HEK293 (cell line): ENCODE measurements around the gene PBX3.

Source experiments
- CTCF ChIA-PET: fragments of 350-600 bp; formaldehyde crosslinking; extraction: SDS; loops from one replicate; lab custom pipeline; 2021; ENCODE audit warnings: antibody characterized with exemption; lab: Yijun Ruan, JAX
- POLR2A ChIA-PET: fragments of 300-600 bp; formaldehyde crosslinking; extraction: SDS; loops from one replicate; lab custom pipeline; 2020; ENCODE audit warnings: antibody characterized with exemption, inconsistent platforms; lab: Yijun Ruan, JAX
- H3K27ac ChIP-seq: fragments of 200-500 bp; sonication (Bioruptor generic); 2 replicates; pipeline ENCODE4 v1.5.1; 2014; ENCODE audit warnings: low read depth, low read length, control low read depth, inconsistent platforms; ENCODE audit errors: extremely low read depth
- H3K36me3 ChIP-seq, 2 experiments: fragments of 200-500 bp in 1 of 2; sonication (Bioruptor generic) in 1 of 2; 1 replicate in 1 of 2; 2 replicates in 1 of 2; pipeline ENCODE4 v1.5.1; 2014 to 2017; ENCODE audit warnings: inconsistent platforms in 2 of 2, low read length in 2 of 2; ENCODE audit not compliant: control insufficient read depth in 2 of 2, insufficient read depth in 1 of 2
- H3K4me1 ChIP-seq: fragments of 200-500 bp; sonication (Bioruptor generic); 2 replicates; pipeline ENCODE4 v1.5.1; 2014; ENCODE audit warnings: mild to moderate bottlenecking, low read length, inconsistent platforms; ENCODE audit not compliant: control insufficient read depth, insufficient read depth
- H3K4me3 ChIP-seq: 2 replicates; pipeline ENCODE4 v1.5.1; 2011; ENCODE audit warnings: low read depth, mild to moderate bottlenecking, control low read depth, low read length, moderate library complexity
- H3K9me3 ChIP-seq: fragments of 200-500 bp; sonication (Bioruptor generic); 2 replicates; pipeline ENCODE4 v1.5.1; 2014; ENCODE audit warnings: low read depth, low read length, inconsistent platforms; ENCODE audit not compliant: control insufficient read depth, insufficient read depth
- EGR2 ChIP-seq: fragments of 450-650 bp; formaldehyde crosslinking; IDR thresholded peaks from 2 replicates; pipeline ENCODE4 v1.5.1; 2016; ENCODE audit warnings: low read depth, missing biosample characterization, missing genetic modification characterization
- ELK4 ChIP-seq: IDR thresholded peaks from 2 replicates; pipeline ENCODE4 v1.6.1; 2011; ENCODE audit warnings: mild to moderate bottlenecking, low read depth, low read length, borderline replicate concordance
- FEZF1 ChIP-seq: fragments of 450-650 bp; formaldehyde crosslinking; IDR thresholded peaks from 2 replicates; pipeline ENCODE4 v1.5.1; 2016; ENCODE audit warnings: missing biosample characterization, missing genetic modification characterization
- KLF8 ChIP-seq: fragments of 450-650 bp; formaldehyde crosslinking; IDR thresholded peaks from 2 replicates; pipeline ENCODE4 v1.5.1; 2016; ENCODE audit warnings: missing biosample characterization, missing genetic modification characterization
- MEIS1 ChIP-seq: sonication (generic); formaldehyde crosslinking; IDR thresholded peaks from 2 replicates; pipeline ENCODE4 v1.8.1; 2022; ENCODE audit warnings: missing genetic modification reagents, mild to moderate bottlenecking, borderline replicate concordance
- REPIN1 ChIP-seq: fragments of 450-650 bp; formaldehyde crosslinking; IDR thresholded peaks from 2 replicates; pipeline ENCODE4 v1.5.1; 2017; ENCODE audit warnings: missing biosample characterization, missing genetic modification characterization, low read depth
- SP7 ChIP-seq: fragments of 450-650 bp; formaldehyde crosslinking; IDR thresholded peaks from 2 replicates; pipeline ENCODE4 v1.5.1; 2016; ENCODE audit warnings: missing biosample characterization, missing genetic modification characterization
- YY1 ChIP-seq: fragments of 450-650 bp; formaldehyde crosslinking; IDR thresholded peaks from 2 replicates; pipeline ENCODE4 v1.5.1; 2018; ENCODE audit warnings: missing biosample characterization, missing genetic modification characterization
- ZNF16 ChIP-seq: fragments of 450-650 bp; formaldehyde crosslinking; IDR thresholded peaks from 2 replicates; pipeline ENCODE4 v1.5.1; 2016; ENCODE audit warnings: low read depth, missing biosample characterization, missing genetic modification characterization
- ZNF302 ChIP-seq: fragments of 450-650 bp; formaldehyde crosslinking; IDR thresholded peaks from 2 replicates; pipeline ENCODE4 v1.5.1; 2016; ENCODE audit warnings: missing biosample characterization, missing genetic modification characterization, low read depth
- ZNF341 ChIP-seq: fragments of 450-650 bp; formaldehyde crosslinking; IDR thresholded peaks from 2 replicates; pipeline ENCODE4; 2016; ENCODE audit warnings: low read depth, missing biosample characterization, missing genetic modification characterization
- ZNF366 ChIP-seq: fragments of 450-650 bp; formaldehyde crosslinking; conservative IDR thresholded peaks from 2 replicates; pipeline ENCODE4 v1.5.1; 2016; ENCODE audit warnings: missing biosample characterization, missing genetic modification characterization
- ZNF37A ChIP-seq: fragments of 450-650 bp; IDR thresholded peaks from 2 replicates; pipeline ENCODE4 v1.5.1; 2018; ENCODE audit warnings: missing biosample characterization, missing genetic modification characterization
- ZNF426 ChIP-seq: fragments of 450-650 bp; formaldehyde crosslinking; IDR thresholded peaks from 2 replicates; pipeline ENCODE4 v1.5.1; 2017; ENCODE audit warnings: missing biosample characterization, missing genetic modification characterization, mild to moderate bottlenecking, inconsistent platforms, moderate library complexity
- ZNF433 ChIP-seq: fragments of 450-650 bp; formaldehyde crosslinking; IDR thresholded peaks from 2 replicates; pipeline ENCODE4 v1.5.1; 2016; ENCODE audit warnings: missing biosample characterization, missing genetic modification characterization, low read depth
- ZNF558 ChIP-seq: fragments of 450-650 bp; formaldehyde crosslinking; IDR thresholded peaks from 2 replicates; pipeline ENCODE4 v1.5.1; 2016; ENCODE audit warnings: missing biosample characterization, missing genetic modification characterization
- ZNF658 ChIP-seq: fragments of 450-650 bp; formaldehyde crosslinking; IDR thresholded peaks from 2 replicates; pipeline ENCODE4; 2016; ENCODE audit warnings: missing biosample characterization, missing genetic modification characterization
- ZNF692 ChIP-seq: fragments of 450-650 bp; formaldehyde crosslinking; IDR thresholded peaks from 2 replicates; pipeline ENCODE4 v1.5.1; 2016; ENCODE audit warnings: missing biosample characterization, missing genetic modification characterization
- ZNF792 ChIP-seq: fragments of 450-650 bp; formaldehyde crosslinking; IDR thresholded peaks from 2 replicates; pipeline ENCODE4 v1.5.1; 2016; ENCODE audit warnings: missing biosample characterization, missing genetic modification characterization
- ZNF830 ChIP-seq: fragments of 450-650 bp; IDR thresholded peaks from 2 replicates; pipeline ENCODE4 v1.5.0; 2018; ENCODE audit warnings: missing biosample characterization, missing genetic modification characterization, low read depth, mild to moderate bottlenecking, moderate library complexity
- ZNF843 ChIP-seq: fragments of 450-650 bp; formaldehyde crosslinking; IDR thresholded peaks from 2 replicates; pipeline ENCODE4 v1.5.1; 2016; ENCODE audit warnings: missing biosample characterization, missing genetic modification characterization
- TF ChIP-seq, protein P1 (sequence below): fragments of 450-650 bp; formaldehyde crosslinking; IDR thresholded peaks from 2 replicates; pipeline ENCODE4 v1.5.1; 2016; ENCODE audit warnings: missing biosample characterization, missing genetic modification characterization
- TF ChIP-seq, protein P2 (sequence below): fragments of 450-650 bp; formaldehyde crosslinking; IDR thresholded peaks from 2 replicates; pipeline ENCODE4 v1.5.1; 2017; ENCODE audit warnings: missing biosample characterization, missing genetic modification characterization
- TF ChIP-seq, protein P3 (sequence below): fragments of 450-650 bp; formaldehyde crosslinking; IDR thresholded peaks from 2 replicates; pipeline ENCODE4 v1.5.1; 2016; ENCODE audit warnings: missing biosample characterization, missing genetic modification characterization

The PBX3 gene

GRCh38 chr9:125825762-125826161, 78.6 kb downstream of the PBX3 start (continued):
- TF ChIP-seq, protein P1, sequence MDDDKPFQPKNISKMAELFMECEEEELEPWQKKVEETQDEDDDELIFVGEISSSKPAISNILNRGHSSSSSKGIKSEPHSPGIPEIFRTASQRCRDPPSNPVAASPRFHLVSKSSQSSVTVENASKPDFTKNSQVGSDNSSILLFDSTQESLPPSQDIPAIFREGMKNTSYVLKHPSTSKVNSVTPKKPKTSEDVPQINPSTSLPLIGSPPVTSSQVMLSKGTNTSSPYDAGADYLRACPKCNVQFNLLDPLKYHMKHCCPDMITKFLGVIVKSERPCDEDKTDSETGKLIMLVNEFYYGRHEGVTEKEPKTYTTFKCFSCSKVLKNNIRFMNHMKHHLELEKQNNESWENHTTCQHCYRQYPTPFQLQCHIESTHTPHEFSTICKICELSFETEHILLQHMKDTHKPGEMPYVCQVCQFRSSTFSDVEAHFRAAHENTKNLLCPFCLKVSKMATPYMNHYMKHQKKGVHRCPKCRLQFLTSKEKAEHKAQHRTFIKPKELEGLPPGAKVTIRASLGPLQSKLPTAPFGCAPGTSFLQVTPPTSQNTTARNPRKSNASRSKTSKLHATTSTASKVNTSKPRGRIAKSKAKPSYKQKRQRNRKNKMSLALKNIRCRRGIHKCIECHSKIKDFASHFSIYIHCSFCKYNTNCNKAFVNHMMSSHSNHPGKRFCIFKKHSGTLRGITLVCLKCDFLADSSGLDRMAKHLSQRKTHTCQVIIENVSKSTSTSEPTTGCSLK (tag by site-specific recombination): no peak
- TF ChIP-seq ZNF426 (no peak), YY1 (no peak), SP7 (tag by site-specific recombination) (no peak)

DNA sequence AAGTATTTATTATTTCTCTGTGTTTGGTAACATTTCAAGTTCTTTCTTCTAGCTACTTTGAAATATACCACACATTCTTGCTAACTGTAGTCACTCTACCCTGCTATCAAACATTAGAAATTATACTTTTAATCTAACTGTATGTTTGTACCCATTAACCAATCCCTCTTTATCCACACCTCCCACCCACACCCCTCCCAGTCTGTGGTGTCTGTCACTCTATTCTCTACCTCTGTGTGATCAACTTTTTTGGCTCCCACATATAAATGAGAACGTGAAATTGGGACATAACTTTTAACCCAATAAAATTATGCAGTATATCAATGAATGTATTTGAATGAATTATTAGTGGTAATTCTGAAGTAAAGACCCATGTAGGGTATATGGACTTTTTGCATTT, 79.7 kb downstream of the PBX3 start:
- TF ChIP-seq ZNF843 (tag by site-specific recombination) (no peak), ELK4 (no peak), ZNF830 (tag by site-specific recombination) (no peak), REPIN1 (tag by site-specific recombination) (no peak), ZNF792 (no peak), EGR2 (no peak), KLF8 (no peak), ZNF37A (tag by site-specific recombination) (no peak), ZNF692 (tag by site-specific recombination) (no peak), ZNF302 (tag by site-specific recombination) (no peak), ZNF16 (no peak), ZNF366 (no peak)
- TF ChIP-seq, protein P2, sequence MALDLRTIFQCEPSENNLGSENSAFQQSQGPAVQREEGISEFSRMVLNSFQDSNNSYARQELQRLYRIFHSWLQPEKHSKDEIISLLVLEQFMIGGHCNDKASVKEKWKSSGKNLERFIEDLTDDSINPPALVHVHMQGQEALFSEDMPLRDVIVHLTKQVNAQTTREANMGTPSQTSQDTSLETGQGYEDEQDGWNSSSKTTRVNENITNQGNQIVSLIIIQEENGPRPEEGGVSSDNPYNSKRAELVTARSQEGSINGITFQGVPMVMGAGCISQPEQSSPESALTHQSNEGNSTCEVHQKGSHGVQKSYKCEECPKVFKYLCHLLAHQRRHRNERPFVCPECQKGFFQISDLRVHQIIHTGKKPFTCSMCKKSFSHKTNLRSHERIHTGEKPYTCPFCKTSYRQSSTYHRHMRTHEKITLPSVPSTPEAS (tag by site-specific recombination): no peak
- Histone ChIP-seq H3K4me3 (no peak overlapping the region), H3K4me1 (no peaks in the 10 kb centered on the region), H3K27ac (no peak overlapping the region), H3K36me3 (no peaks in the 10 kb centered on the region), H3K9me3 (no peaks in the 10 kb centered on the region)
- ChIA-PET POLR2A (no interaction called here), CTCF (no interaction called here)

- POLR2A ChIA-PET: no interaction called here
- no peak overlapping the region for H3K27ac ChIP-seq
- H3K4me1 ChIP-seq: no peaks in the 10 kb centered on the region
- H3K9me3 ChIP-seq: no peaks in the 10 kb centered on the region
- CTCF ChIA-PET: no interaction called here
- H3K4me3 ChIP-seq: no peak overlapping the region
- H3K36me3 ChIP-seq: no peaks in the 10 kb centered on the region
- TF ChIP-seq, protein P3, sequence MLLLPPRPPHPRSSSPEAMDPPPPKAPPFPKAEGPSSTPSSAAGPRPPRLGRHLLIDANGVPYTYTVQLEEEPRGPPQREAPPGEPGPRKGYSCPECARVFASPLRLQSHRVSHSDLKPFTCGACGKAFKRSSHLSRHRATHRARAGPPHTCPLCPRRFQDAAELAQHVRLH (tag by site-specific recombination): no peak
- TF ChIP-seq ZNF341 (tag by site-specific recombination) (no peak), MEIS1 (no peak), FEZF1 (no peak), ZNF558 (tag by site-specific recombination) (no peak), ZNF658 (no peak), ZNF433 (tag by site-specific recombination) (no peak)
Measured at GRCh38 chr9:125829743-125830142, 82.6 kb downstream of the PBX3 start.
